Measurements from ENCODE around the gene CIROP.

Gene CIROP

GRCh38 chr14:23066855-23067744 is 37.7 kb downstream of the CIROP start:
- no peak for ATAC-seq (ENCODE audit: low read depth)
- H3K27me3 Mint-ChIP-seq: no peaks in the 10 kb centered on the region
- H3K27ac Mint-ChIP-seq: no peak overlapping the region
- DNase-seq (ENCODE audit: low spot score in 2 of 2): no peak
- peaks cover 30% of the 10 kb centered on the region for H3K4me1 Mint-ChIP-seq
- no peak overlapping the region for H3K4me3 Mint-ChIP-seq
- H3K9me3 Mint-ChIP-seq: no peaks in the 10 kb centered on the region
- H3K36me3 Mint-ChIP-seq: peaks cover 22% of the 10 kb centered on the region

- Mint-ChIP-seq H3K36me3 (peaks cover 22% of the 10 kb centered on the region), H3K9me3 (no peaks in the 10 kb centered on the region), H3K4me1 (peaks cover 23% of the 10 kb centered on the region), H3K27ac (no peak overlapping the region), H3K27me3 (no peaks in the 10 kb centered on the region), H3K4me3 (no peak overlapping the region)
- ATAC-seq (ENCODE audit: low read depth) (no peak), DNase-seq (ENCODE audit: low spot score in 2 of 2) (no peak)
These were observed 38.4 kb downstream of the CIROP start for GRCh38 chr14:23066368-23066767.

GRCh38 chr14:23063601-23064000 is 41.2 kb downstream of the CIROP start:
- Mint-ChIP-seq H3K9me3 (no peaks in the 10 kb centered on the region), H3K36me3 (peaks cover 29% of the 10 kb centered on the region), H3K4me1 (peaks cover 9% of the 10 kb centered on the region), H3K27me3 (no peaks in the 10 kb centered on the region), H3K27ac (no peak overlapping the region), H3K4me3 (no peak overlapping the region)
- ATAC-seq (ENCODE audit: low read depth) (no peak), DNase-seq (ENCODE audit: low spot score in 2 of 2) (no peak)

- Mint-ChIP-seq H3K4me3 (no peak overlapping the region), H3K4me1 (peaks cover 12% of the 10 kb centered on the region), H3K27ac (no peak overlapping the region), H3K36me3 (peaks cover 30% of the 10 kb centered on the region), H3K9me3 (no peaks in the 10 kb centered on the region), H3K27me3 (peaks cover under 1% of the 10 kb centered on the region)
- DNase-seq (ENCODE audit: low spot score in 2 of 2) (no peak), ATAC-seq (ENCODE audit: low read depth) (no peak)
These were observed 42.8 kb downstream of the CIROP start for GRCh38 chr14:23062002-23062401.

- Mint-ChIP-seq H3K9me3 (no peaks in the 10 kb centered on the region), H3K36me3 (peaks cover 27% of the 10 kb centered on the region), H3K4me3 (no peak overlapping the region), H3K27ac (no peak overlapping the region), H3K27me3 (peaks cover 7% of the 10 kb centered on the region), H3K4me1 (peaks cover 19% of the 10 kb centered on the region)
- DNase-seq (ENCODE audit: low spot score in 2 of 2) (no peak), ATAC-seq (ENCODE audit: low read depth) (no peak)
These were observed 44.1 kb downstream of the CIROP start for GRCh38 chr14:23060536-23061260.

- no peak for ATAC-seq (ENCODE audit: low read depth)
- Mint-ChIP-seq H3K27ac (no peak overlapping the region), H3K36me3 (peaks cover 18% of the 10 kb centered on the region), H3K27me3 (peaks cover 7% of the 10 kb centered on the region), H3K4me1 (peaks cover 19% of the 10 kb centered on the region), H3K9me3 (no peaks in the 10 kb centered on the region), H3K4me3 (no peak overlapping the region)
- no peak for DNase-seq (ENCODE audit: low spot score in 2 of 2)
These were observed 45.9 kb downstream of the CIROP start for GRCh38 chr14:23058654-23059504.

DNA sequence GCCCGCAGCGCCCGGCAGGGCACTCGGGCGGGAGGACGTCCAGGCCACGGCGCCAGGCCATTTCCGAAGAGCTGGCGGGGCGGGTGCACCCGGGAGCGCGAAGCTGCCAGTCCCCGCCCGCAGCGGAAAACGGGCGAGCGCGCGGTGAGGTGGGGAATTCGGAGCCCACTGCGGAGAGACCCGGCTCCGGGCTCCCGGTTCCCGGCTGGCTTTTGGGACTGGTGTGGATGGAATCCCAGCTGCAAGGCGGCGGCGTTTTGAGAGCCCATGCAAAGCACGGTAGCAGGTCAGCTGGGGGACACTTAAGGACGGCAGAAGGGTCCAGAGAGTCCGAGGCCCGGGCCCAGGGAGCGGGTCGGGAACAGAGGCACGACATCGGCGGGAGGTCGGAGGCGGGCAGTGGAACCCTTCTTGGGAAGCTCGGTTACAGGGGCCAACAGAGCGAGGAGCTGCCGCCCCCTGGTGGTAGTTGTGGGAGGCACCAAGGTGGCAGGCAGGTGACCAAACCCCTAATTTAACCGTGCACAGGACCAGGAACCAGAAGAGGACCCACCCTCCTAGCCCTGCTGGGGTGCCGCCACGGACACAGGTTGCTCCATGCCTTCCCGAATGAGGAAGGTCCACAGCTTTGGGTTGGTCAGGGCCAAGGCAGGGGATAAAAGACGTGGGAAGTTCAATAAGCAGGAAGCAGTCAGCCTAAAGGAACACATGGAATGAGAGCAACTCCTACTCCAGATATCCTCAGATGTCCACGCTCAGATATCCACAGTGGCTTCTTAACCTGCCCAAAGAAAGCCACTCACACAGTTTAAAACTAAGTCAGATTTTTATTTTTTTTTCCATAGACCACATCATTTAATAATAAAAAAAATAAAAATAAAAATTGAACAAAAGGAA is 46.8 kb downstream of the CIROP start:
- Mint-ChIP-seq H3K4me3 (peak overlapping the region; percentile 80), H3K9me3 (no peaks in the 10 kb centered on the region), H3K4me1 (peaks cover 17% of the 10 kb centered on the region), H3K27ac (no peak overlapping the region), H3K27me3 (peaks cover 7% of the 10 kb centered on the region), H3K36me3 (peaks cover 14% of the 10 kb centered on the region)
- ATAC-seq (ENCODE audit: low read depth): peak; percentile 74
- peak; percentile 86 to 90 for DNase-seq (ENCODE audit: low spot score in 2 of 2)

DNA sequence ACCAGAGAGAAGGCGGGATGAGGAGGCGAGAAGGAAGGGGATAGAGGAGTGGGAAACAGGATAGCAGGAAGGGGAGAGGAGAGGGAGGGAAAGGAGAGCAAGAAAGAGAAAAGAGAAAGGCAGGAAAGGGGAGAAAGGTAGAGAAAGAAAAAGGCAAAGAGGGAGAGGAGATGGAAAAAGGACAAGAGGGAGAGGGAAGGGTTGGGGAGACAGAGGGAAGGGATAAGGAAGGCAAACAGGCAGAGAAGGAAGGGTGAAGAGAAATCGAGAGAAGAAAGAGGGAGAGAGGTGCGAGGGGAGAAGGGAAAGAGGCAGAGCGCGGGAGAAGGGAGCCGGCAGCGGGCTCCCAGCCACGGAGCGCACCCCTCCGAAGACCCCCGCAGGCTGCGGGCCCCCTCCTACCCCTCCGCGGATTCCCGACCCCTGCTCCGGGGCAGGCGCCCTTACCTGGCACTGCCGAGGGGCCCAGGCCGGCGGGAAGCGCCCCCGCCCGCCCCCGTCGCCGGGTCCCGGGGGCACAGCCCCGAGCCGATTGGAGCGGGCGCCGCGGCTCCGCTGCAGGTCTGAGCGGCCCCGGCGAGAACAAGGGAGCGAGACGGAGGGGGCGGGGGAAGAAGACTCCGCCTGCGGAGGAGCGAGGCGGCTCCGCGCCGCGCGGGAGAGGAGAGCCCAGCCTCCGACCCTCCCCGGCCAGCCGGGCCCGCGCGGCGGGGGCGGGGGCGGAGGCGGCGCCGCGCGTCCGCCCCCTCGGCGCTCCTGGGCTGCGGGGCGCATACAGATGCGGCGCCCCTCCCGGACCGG is 47.6 kb downstream of the CIROP start, which contains the start of gene CDH24:
TSS of gene CDH24 (minus strand) at position 565 of the 801 bp plus-strand sequence. CDS start 1,787 bp downstream, outside the sequence.
- Mint-ChIP-seq H3K27ac (peak within 1 kb of the TSS; percentile 39), H3K4me1 (peaks cover 17% of the 10 kb centered on the region), H3K36me3 (peaks cover 14% of the 10 kb centered on the region), H3K9me3 (no peaks in the 10 kb centered on the region), H3K27me3 (peaks cover 7% of the 10 kb centered on the region), H3K4me3 (peak within 1 kb of the TSS; percentile 93)
- peak; percentile 67 for ATAC-seq (ENCODE audit: low read depth)
- DNase-seq (ENCODE audit: low spot score in 2 of 2): peak; percentile 44 to 63

DNA sequence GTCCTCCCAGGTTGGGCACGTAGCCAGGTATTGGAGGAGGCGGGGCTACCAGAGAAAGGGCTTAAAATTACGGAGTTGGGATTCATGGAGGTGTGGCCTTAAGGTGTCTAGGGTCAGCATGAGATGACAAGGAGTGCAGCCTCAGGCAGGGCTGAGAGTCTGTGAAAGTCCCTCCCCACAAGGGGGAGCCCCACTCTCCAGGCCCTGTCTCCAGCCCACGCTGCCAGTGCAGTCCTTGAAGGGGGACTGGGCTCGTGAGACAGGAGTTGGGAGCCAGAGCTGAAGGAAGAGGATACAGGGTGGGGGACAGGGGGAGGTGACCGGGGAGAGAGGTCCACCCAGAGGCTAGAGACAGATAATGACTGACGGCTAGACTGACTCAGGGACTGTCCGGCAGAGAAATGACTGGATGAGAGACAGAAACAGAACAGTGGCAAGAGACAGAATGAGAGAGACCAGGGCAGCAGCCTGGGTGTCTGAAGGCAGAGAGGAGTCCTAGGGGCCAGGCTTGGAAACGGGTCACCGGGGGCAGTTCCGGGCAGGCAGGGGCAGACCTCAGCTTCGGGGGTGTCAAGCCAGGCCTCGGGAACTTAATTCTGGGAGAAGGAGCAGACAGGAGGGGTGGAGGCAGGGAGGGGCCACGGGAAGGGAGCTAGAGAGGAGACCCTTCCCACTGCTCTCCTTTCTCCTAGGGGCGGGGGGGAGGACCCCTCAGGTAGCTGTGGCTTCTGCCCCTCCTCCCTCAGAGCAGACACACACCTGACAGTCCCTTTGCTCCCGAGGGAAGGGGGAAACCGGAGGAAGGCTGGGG is 48.4 kb downstream of the CIROP start:
- DNase-seq (ENCODE audit: low spot score in 2 of 2) (peak; percentile 74 to 79), ATAC-seq (ENCODE audit: low read depth) (peak; percentile 73)
- peak overlapping the region; percentile 39 for H3K27ac Mint-ChIP-seq
- H3K4me3 Mint-ChIP-seq: peak overlapping the region; percentile 93
- peaks cover 7% of the 10 kb centered on the region for H3K27me3 Mint-ChIP-seq
- H3K4me1 Mint-ChIP-seq: peaks cover 17% of the 10 kb centered on the region
- H3K36me3 Mint-ChIP-seq: peaks cover 12% of the 10 kb centered on the region
- H3K9me3 Mint-ChIP-seq: no peaks in the 10 kb centered on the region

DNA sequence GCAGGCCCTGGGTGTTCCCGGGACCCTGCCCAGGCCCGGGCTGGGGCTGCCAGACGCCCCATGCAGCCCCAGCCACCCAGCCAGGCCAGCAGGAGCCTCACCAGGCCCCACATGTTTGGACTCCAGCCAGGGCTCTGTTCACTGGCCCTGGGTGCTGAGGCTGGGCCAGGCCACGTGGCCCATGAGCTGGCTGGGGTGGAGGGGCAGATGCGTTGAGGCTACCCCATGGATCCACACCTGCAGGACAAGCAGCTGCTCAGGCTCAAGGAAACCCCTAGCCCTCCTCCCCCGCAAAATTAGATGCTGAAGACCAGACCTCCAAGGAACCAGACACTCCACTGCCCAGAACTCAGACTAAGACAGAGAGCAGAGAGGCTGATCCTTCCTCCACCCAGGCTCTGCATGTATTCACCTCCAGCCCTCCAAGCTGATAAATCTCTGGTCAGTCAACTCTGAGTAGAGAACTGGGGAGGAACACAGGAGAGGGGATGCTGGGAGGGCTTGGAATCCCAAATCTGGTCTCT is 49.1 kb downstream of the CIROP start:
- H3K4me3 Mint-ChIP-seq: peak overlapping the region; percentile 93
- no peak for ATAC-seq (ENCODE audit: low read depth)

GRCh38 chr14:23055147-23055550 is 49.6 kb downstream of the CIROP start:
- Mint-ChIP-seq H3K27me3 (peaks cover 7% of the 10 kb centered on the region), H3K4me1 (peaks cover 17% of the 10 kb centered on the region), H3K36me3 (peaks cover 8% of the 10 kb centered on the region), H3K9me3 (no peaks in the 10 kb centered on the region), H3K4me3 (no peak overlapping the region), H3K27ac (no peak overlapping the region)
- ATAC-seq (ENCODE audit: low read depth) (no peak), DNase-seq (ENCODE audit: low spot score in 2 of 2) (no peak)

More for the DNA sequence above, 49.1 kb downstream of the CIROP start:
- H3K27me3 Mint-ChIP-seq: peaks cover 7% of the 10 kb centered on the region
- peaks cover 17% of the 10 kb centered on the region for H3K4me1 Mint-ChIP-seq
- peaks cover 8% of the 10 kb centered on the region for H3K36me3 Mint-ChIP-seq
- H3K9me3 Mint-ChIP-seq: no peaks in the 10 kb centered on the region
- no peak for DNase-seq (ENCODE audit: low spot score in 2 of 2)
- no peak overlapping the region for H3K27ac Mint-ChIP-seq
